PC-9 (cell line): ENCODE data around the gene CDC42BPB. TPM values are rescaled to one million over a fixed set of nuclear protein-coding genes. Genes with fewer than 3 reads are reported as not detected.
A peak's percentile ranks its signal among the peaks of the same experiment; 100 is the strongest.

Experiments used
- BruUV-seq: library from RNA; stranded (reverse); fragments of 400-500 nt; replicated peaks from 2 replicates; lab custom pipeline; 2021; lab: Mats Ljungman, UMichigan
- CTCF ChIA-PET: fragments of 300-600 bp; sonication (Branson Sonifier 250); formaldehyde crosslinking; loops from one replicate; lab custom pipeline; 2022; ENCODE audit warnings: antibody characterized with exemption; lab: Charles Lee
- POLR2A ChIA-PET: fragments of 300-600 bp; sonication (Branson Sonifier 250); formaldehyde crosslinking; loops from one replicate; lab custom pipeline; 2022; ENCODE audit warnings: antibody characterized with exemption; ENCODE audit not compliant: unreplicated experiment; lab: Charles Lee
- DNase-seq, 2 experiments: peaks; one replicate each; pipeline versions ENCODE4 v3.0.0 to v3.0.0-alpha.2; 2015 to 2022; ENCODE audit warnings: mixed read lengths in 1 of 2
- H2AFZ ChIP-seq: fragments of 200-600 bp; sonication (generic); 2 replicates; pipeline ENCODE4 v1.8.1; 2017; ENCODE audit warnings: antibody characterized with exemption
- H3F3A ChIP-seq: fragments of 200-600 bp; sonication (generic); 2 replicates; pipeline ENCODE4 v1.8.1; 2017; ENCODE audit warnings: antibody characterized with exemption, mild to moderate bottlenecking, low read depth; ENCODE audit not compliant: insufficient read depth
- H3K27ac ChIP-seq: fragments of 200-600 bp; sonication (generic); 2 replicates; pipeline ENCODE4 v1.6.1; 2016; ENCODE audit warnings: mixed run types
- H3K27me3 ChIP-seq: fragments of 200-600 bp; sonication (generic); 2 replicates; pipeline ENCODE4 v1.6.1; 2016; ENCODE audit warnings: low read depth, mixed run types; ENCODE audit not compliant: insufficient read depth
- H3K36me3 ChIP-seq: fragments of 200-600 bp; sonication (generic); 2 replicates; pipeline ENCODE4 v1.6.1; 2016; ENCODE audit warnings: low read depth, mixed run types
- H3K4me1 ChIP-seq: fragments of 200-600 bp; sonication (generic); replicated peaks from 2 replicates; pipeline ENCODE4 v1.6.1; 2016; ENCODE audit warnings: mixed run types; ENCODE audit not compliant: insufficient read depth
- H3K4me2 ChIP-seq: fragments of 200-600 bp; sonication (generic); 2 replicates; pipeline ENCODE4 v1.6.1; 2017; ENCODE audit warnings: mixed run types
- H3K4me3 ChIP-seq: fragments of 200-600 bp; sonication (generic); 2 replicates; pipeline ENCODE4 v1.6.1; 2016; ENCODE audit warnings: mixed run types
- H3K79me2 ChIP-seq: fragments of 200-600 bp; sonication (generic); 2 replicates; pipeline ENCODE4 v1.6.1; 2017; ENCODE audit warnings: low read depth, mixed run types
- H3K9me2 ChIP-seq: fragments of 200-600 bp; sonication (generic); 2 replicates; pipeline ENCODE4 v1.8.1; 2017; ENCODE audit warnings: mild to moderate bottlenecking; ENCODE audit not compliant: insufficient read depth
- H3K9me3 ChIP-seq: fragments of 200-600 bp; sonication (generic); 2 replicates; pipeline ENCODE4 v1.8.1; 2016; ENCODE audit warnings: low read depth; ENCODE audit not compliant: insufficient read depth
- H4K20me1 ChIP-seq: fragments of 200-600 bp; sonication (generic); 2 replicates; pipeline ENCODE4 v1.8.1; 2017; ENCODE audit not compliant: insufficient read depth
- EZH2 ChIP-seq: fragments of 200-600 bp; sonication (generic); IDR thresholded peaks from 2 replicates; pipeline ENCODE4 v1.8.0; 2017; ENCODE audit warnings: antibody characterized with exemption, low read depth
- intact Hi-C: fragments of 100-400 bp; cut with micrococcal nuclease; formaldehyde crosslinking; loops from one replicate; pipeline ENCODE4 v1.10.0; 2022; ENCODE audit not compliant: unreplicated experiment
- total RNA-seq: library from RNA; stranded (reverse); gene quantifications from 2 replicates; pipeline ENCODE4 v1.2.3, GENCODE V29; 2021
- TF ChIP-seq, protein P1 (sequence below): fragments of 200-600 bp; sonication (generic); conservative IDR thresholded peaks from 2 replicates; pipeline ENCODE4 v1.6.1; 2017; ENCODE audit warnings: mixed run types, antibody characterized with exemption, mild to moderate bottlenecking, moderate library complexity

CDC42BPB gene
- total RNA-seq, 1 experiment from 2014 or later: 203 TPM

DNA sequence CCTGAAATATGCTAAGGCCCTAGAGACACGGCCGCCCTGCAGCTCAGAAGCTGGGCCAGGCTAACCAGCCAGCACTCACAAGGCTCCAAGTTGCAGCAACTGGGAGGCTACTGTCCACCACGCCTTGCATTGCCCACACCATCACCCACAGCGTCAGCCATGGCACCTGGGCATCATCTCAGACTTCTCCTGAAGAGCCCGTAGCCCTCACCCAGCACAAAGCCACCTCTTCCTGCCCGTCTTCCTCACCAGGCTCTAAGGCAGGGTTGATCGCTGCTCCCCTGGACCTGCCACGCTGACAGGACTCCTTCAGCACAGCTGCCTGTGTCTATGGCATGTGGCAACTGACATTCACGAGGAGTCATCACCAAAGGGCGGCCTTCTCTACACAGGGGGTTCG lies 38.1 kb downstream of the CDC42BPB start:
- H3K36me3 ChIP-seq: no peaks in the 10 kb centered on the region
- no peaks in the 10 kb centered on the region; the same call in 1 of the 2 replicates for H4K20me1 ChIP-seq
- no peak overlapping the region for H3K4me2 ChIP-seq
- peaks cover 99% of the 10 kb centered on the region for H3K79me2 ChIP-seq
- H3K4me3 ChIP-seq: no peak overlapping the region
- DNase-seq: no peak
- H3F3A ChIP-seq: peaks cover 43% of the 10 kb centered on the region
- no peaks in the 10 kb centered on the region for H3K27me3 ChIP-seq
- intact Hi-C loops: loop anchor here (10.0 kb wide), 1 partner anchor 494 kb away; no protein-coding TSS in a partner anchor
- peaks cover 45% of the 10 kb centered on the region for H3K4me1 ChIP-seq
- no peak for TF ChIP-seq EZH2
- TF ChIP-seq, protein P1, sequence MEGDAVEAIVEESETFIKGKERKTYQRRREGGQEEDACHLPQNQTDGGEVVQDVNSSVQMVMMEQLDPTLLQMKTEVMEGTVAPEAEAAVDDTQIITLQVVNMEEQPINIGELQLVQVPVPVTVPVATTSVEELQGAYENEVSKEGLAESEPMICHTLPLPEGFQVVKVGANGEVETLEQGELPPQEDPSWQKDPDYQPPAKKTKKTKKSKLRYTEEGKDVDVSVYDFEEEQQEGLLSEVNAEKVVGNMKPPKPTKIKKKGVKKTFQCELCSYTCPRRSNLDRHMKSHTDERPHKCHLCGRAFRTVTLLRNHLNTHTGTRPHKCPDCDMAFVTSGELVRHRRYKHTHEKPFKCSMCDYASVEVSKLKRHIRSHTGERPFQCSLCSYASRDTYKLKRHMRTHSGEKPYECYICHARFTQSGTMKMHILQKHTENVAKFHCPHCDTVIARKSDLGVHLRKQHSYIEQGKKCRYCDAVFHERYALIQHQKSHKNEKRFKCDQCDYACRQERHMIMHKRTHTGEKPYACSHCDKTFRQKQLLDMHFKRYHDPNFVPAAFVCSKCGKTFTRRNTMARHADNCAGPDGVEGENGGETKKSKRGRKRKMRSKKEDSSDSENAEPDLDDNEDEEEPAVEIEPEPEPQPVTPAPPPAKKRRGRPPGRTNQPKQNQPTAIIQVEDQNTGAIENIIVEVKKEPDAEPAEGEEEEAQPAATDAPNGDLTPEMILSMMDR: no peak
- H3K9me2 ChIP-seq: no peaks in the 10 kb centered on the region
- ChIA-PET CTCF (no interaction called here), POLR2A (no interaction called here)
- no peaks in the 10 kb centered on the region for H3K9me3 ChIP-seq
- no peak overlapping the region for H3K27ac ChIP-seq
- BruUV-seq: no TSS peak
- H2AFZ ChIP-seq: no peak overlapping the region

- intact Hi-C loops: loop anchor here (10.0 kb wide), 1 partner anchor 492 kb away; no protein-coding TSS in a partner anchor
- no peak overlapping the region for H3K4me2 ChIP-seq
- H3K79me2 ChIP-seq: peaks cover 100% of the 10 kb centered on the region
- POLR2A ChIA-PET: no interaction called here
- H3K4me3 ChIP-seq: no peak overlapping the region
- peaks cover 53% of the 10 kb centered on the region for H3K4me1 ChIP-seq
- H3F3A ChIP-seq: peaks cover 49% of the 10 kb centered on the region
- H4K20me1 ChIP-seq: no peaks in the 10 kb centered on the region; the same call in 1 of the 2 replicates
- TF ChIP-seq EZH2: no peak
- TF ChIP-seq, protein P1: no peak
- H3K27ac ChIP-seq: peak overlapping the region; percentile 5; the same call in 1 of the 2 replicates
- no peaks in the 10 kb centered on the region for H3K9me2 ChIP-seq
- DNase-seq: no peak
- no TSS peak for BruUV-seq
- H3K27me3 ChIP-seq: no peaks in the 10 kb centered on the region
- CTCF ChIA-PET: no interaction called here
- H3K9me3 ChIP-seq: no peaks in the 10 kb centered on the region
- H2AFZ ChIP-seq: no peak overlapping the region
- H3K36me3 ChIP-seq: peaks cover 5% of the 10 kb centered on the region; the same call in 1 of the 2 replicates
Measured at GRCh38 chr14:103016594-103016993, 40.8 kb downstream of the CDC42BPB start.

- POLR2A ChIA-PET: interaction anchor here (0.6 to 0.7 kb wide), 2 partner anchors 22 to 253 kb away, joined by 3 read pairs; no protein-coding TSS in a partner anchor
- H3K27ac ChIP-seq: peak overlapping the region; percentile 58; the same call in 1 of the 2 replicates
Measured at GRCh38 chr14:103016071-103016470, 41.3 kb downstream of the CDC42BPB start.

More at GRCh38 chr14:103016071-103016470, 41.3 kb downstream of the CDC42BPB start:
- Histone ChIP-seq H3K36me3 (peaks cover 6% of the 10 kb centered on the region; the same call in 1 of the 2 replicates), H3K4me1 (peaks cover 59% of the 10 kb centered on the region), H3K79me2 (peaks cover 96% of the 10 kb centered on the region), H3K4me2 (no peak overlapping the region), H2AFZ (no peak overlapping the region), H4K20me1 (no peaks in the 10 kb centered on the region; the same call in 1 of the 2 replicates), H3F3A (peaks cover 54% of the 10 kb centered on the region), H3K27me3 (no peaks in the 10 kb centered on the region), H3K9me3 (no peaks in the 10 kb centered on the region), H3K9me2 (no peaks in the 10 kb centered on the region), H3K4me3 (no peak overlapping the region)
- TF ChIP-seq, protein P1: no peak
- no peak for TF ChIP-seq EZH2
- no TSS peak for BruUV-seq
- DNase-seq: peak in 1 of 2 experiments; percentile 41
- CTCF ChIA-PET: no interaction called here
- intact Hi-C loops: loop anchor here (10.0 kb wide), 1 partner anchor 491 kb away; no protein-coding TSS in a partner anchor
